ENCODE results near the gene CAMTA1. TPM values are rescaled to one million over a fixed set of nuclear protein-coding genes. Genes with fewer than 3 reads are reported as not detected.

The CAMTA1 gene
- total RNA-seq, 2 donors from 2014 or later = 36.7 to 51.9 TPM

- Mint-ChIP-seq H3K9me3 (no peaks in the 10 kb centered on the region), H3K27me3 (peaks cover 16% of the 10 kb centered on the region), H3K4me3 (no peak overlapping the region), H3K36me3 (ENCODE audit: low read depth) (no peaks in the 10 kb centered on the region), H3K4me1 (no peaks in the 10 kb centered on the region), H3K27ac (no peak overlapping the region)
- no peak for ATAC-seq (replicated peaks)
Measured at GRCh38 chr1:7229696-7230631, 444.7 kb downstream of the CAMTA1 start.

- H3K36me3 Mint-ChIP-seq (ENCODE audit: low read depth) = no peaks in the 10 kb centered on the region
- H3K27ac Mint-ChIP-seq = no peak overlapping the region
- H3K4me3 Mint-ChIP-seq = no peak overlapping the region
- no peak for ATAC-seq (replicated peaks)
- H3K4me1 Mint-ChIP-seq = no peaks in the 10 kb centered on the region
- H3K27me3 Mint-ChIP-seq = peaks cover 16% of the 10 kb centered on the region
- no peaks in the 10 kb centered on the region for H3K9me3 Mint-ChIP-seq
Measured at GRCh38 chr1:7232441-7233236, 447.4 kb downstream of the CAMTA1 start.

GRCh38 chr1:7233237-7233540, 447.9 kb downstream of the CAMTA1 start:
- ATAC-seq (replicated peaks) = no peak
- Mint-ChIP-seq H3K4me1 (no peaks in the 10 kb centered on the region), H3K36me3 (ENCODE audit: low read depth) (no peaks in the 10 kb centered on the region), H3K9me3 (no peaks in the 10 kb centered on the region), H3K27me3 (peaks cover 16% of the 10 kb centered on the region), H3K27ac (no peak overlapping the region), H3K4me3 (no peak overlapping the region)

GRCh38 chr1:7233646-7234470, 448.6 kb downstream of the CAMTA1 start:
- no peaks in the 10 kb centered on the region for H3K4me1 Mint-ChIP-seq
- H3K9me3 Mint-ChIP-seq = no peaks in the 10 kb centered on the region
- H3K36me3 Mint-ChIP-seq (ENCODE audit: low read depth) = no peaks in the 10 kb centered on the region
- no peak overlapping the region for H3K4me3 Mint-ChIP-seq
- ATAC-seq (replicated peaks) = no peak
- H3K27ac Mint-ChIP-seq = no peak overlapping the region
- peaks cover 9% of the 10 kb centered on the region for H3K27me3 Mint-ChIP-seq

- peaks cover 6% of the 10 kb centered on the region for H3K27me3 Mint-ChIP-seq
- H3K4me1 Mint-ChIP-seq = no peaks in the 10 kb centered on the region
Measured at GRCh38 chr1:7234471-7234755, 449.2 kb downstream of the CAMTA1 start.

GRCh38 chr1:7235871-7236517, 450.7 kb downstream of the CAMTA1 start:
- no peaks in the 10 kb centered on the region for H3K9me3 Mint-ChIP-seq
- no peaks in the 10 kb centered on the region for H3K36me3 Mint-ChIP-seq (ENCODE audit: low read depth)
- no peak overlapping the region for H3K27ac Mint-ChIP-seq
- no peaks in the 10 kb centered on the region for H3K4me1 Mint-ChIP-seq
- H3K4me3 Mint-ChIP-seq = no peak overlapping the region
- H3K27me3 Mint-ChIP-seq = peaks cover 8% of the 10 kb centered on the region
- ATAC-seq (replicated peaks) = no peak

More at GRCh38 chr1:7234471-7234755, 449.2 kb downstream of the CAMTA1 start:
- no peaks in the 10 kb centered on the region for H3K9me3 Mint-ChIP-seq
- no peak overlapping the region for H3K27ac Mint-ChIP-seq
- no peak overlapping the region for H3K4me3 Mint-ChIP-seq
- ATAC-seq (replicated peaks) = no peak
- no peaks in the 10 kb centered on the region for H3K36me3 Mint-ChIP-seq (ENCODE audit: low read depth)

GRCh38 chr1:7236844-7237515, 451.7 kb downstream of the CAMTA1 start:
- Mint-ChIP-seq H3K9me3 (no peaks in the 10 kb centered on the region), H3K36me3 (ENCODE audit: low read depth) (no peaks in the 10 kb centered on the region), H3K27ac (no peak overlapping the region), H3K27me3 (peaks cover 8% of the 10 kb centered on the region), H3K4me1 (no peaks in the 10 kb centered on the region), H3K4me3 (no peak overlapping the region)
- ATAC-seq (replicated peaks) = no peak

GRCh38 chr1:7247158-7247557, 461.9 kb downstream of the CAMTA1 start:
- Mint-ChIP-seq H3K36me3 (ENCODE audit: low read depth) (no peaks in the 10 kb centered on the region), H3K9me3 (no peaks in the 10 kb centered on the region), H3K27ac (no peak overlapping the region), H3K4me1 (no peaks in the 10 kb centered on the region), H3K27me3 (peaks cover 31% of the 10 kb centered on the region), H3K4me3 (no peak overlapping the region)
- ATAC-seq (replicated peaks) = no peak

- Mint-ChIP-seq H3K36me3 (ENCODE audit: low read depth) (no peaks in the 10 kb centered on the region), H3K4me3 (no peak overlapping the region)
Measured at GRCh38 chr1:7247791-7248548, 462.7 kb downstream of the CAMTA1 start.

GRCh38 chr1:7248549-7249199, 463.4 kb downstream of the CAMTA1 start:
- H3K36me3 Mint-ChIP-seq (ENCODE audit: low read depth) = no peaks in the 10 kb centered on the region
- ATAC-seq (replicated peaks) = no peak
- H3K27ac Mint-ChIP-seq = no peak overlapping the region
- no peaks in the 10 kb centered on the region for H3K9me3 Mint-ChIP-seq
- no peaks in the 10 kb centered on the region for H3K4me1 Mint-ChIP-seq
- peaks cover 31% of the 10 kb centered on the region for H3K27me3 Mint-ChIP-seq
- no peak overlapping the region for H3K4me3 Mint-ChIP-seq

More at GRCh38 chr1:7247791-7248548, 462.7 kb downstream of the CAMTA1 start:
- H3K27ac Mint-ChIP-seq = no peak overlapping the region
- no peak for ATAC-seq (replicated peaks)
- peaks cover 31% of the 10 kb centered on the region for H3K27me3 Mint-ChIP-seq
- H3K4me1 Mint-ChIP-seq = no peaks in the 10 kb centered on the region
- H3K9me3 Mint-ChIP-seq = no peaks in the 10 kb centered on the region

- H3K36me3 Mint-ChIP-seq (ENCODE audit: low read depth) = no peaks in the 10 kb centered on the region
- no peak overlapping the region for H3K4me3 Mint-ChIP-seq
- H3K4me1 Mint-ChIP-seq = no peaks in the 10 kb centered on the region
- no peak overlapping the region for H3K27ac Mint-ChIP-seq
- no peaks in the 10 kb centered on the region for H3K9me3 Mint-ChIP-seq
- ATAC-seq (replicated peaks) = no peak
- peaks cover 31% of the 10 kb centered on the region for H3K27me3 Mint-ChIP-seq
Measured at GRCh38 chr1:7249516-7249915, 464.3 kb downstream of the CAMTA1 start.

- ATAC-seq (replicated peaks) = no peak
- Mint-ChIP-seq H3K4me1 (no peaks in the 10 kb centered on the region), H3K27me3 (peaks cover 31% of the 10 kb centered on the region), H3K36me3 (ENCODE audit: low read depth) (no peaks in the 10 kb centered on the region), H3K27ac (no peak overlapping the region), H3K4me3 (no peak overlapping the region), H3K9me3 (no peaks in the 10 kb centered on the region)
Measured at GRCh38 chr1:7250176-7250575, 464.9 kb downstream of the CAMTA1 start.

Data from activated T-helper 17 cell treated with anti-CD3 and anti-CD28 coated beads, Interleukin-2, amount 50 U/mL, for 72 hours (primary cell).